HG03521 (cell line): Measurements from ENCODE around the gene C4orf54.

Experiments
- ATAC-seq: cut with Tn5 transposase; IDR thresholded peaks from one replicate; pipeline ENCODE4 v1.9.1; 2021; ENCODE audit warnings: mild to moderate bottlenecking, moderate library complexity; ENCODE audit not compliant: unreplicated experiment

The C4orf54 gene

DNA sequence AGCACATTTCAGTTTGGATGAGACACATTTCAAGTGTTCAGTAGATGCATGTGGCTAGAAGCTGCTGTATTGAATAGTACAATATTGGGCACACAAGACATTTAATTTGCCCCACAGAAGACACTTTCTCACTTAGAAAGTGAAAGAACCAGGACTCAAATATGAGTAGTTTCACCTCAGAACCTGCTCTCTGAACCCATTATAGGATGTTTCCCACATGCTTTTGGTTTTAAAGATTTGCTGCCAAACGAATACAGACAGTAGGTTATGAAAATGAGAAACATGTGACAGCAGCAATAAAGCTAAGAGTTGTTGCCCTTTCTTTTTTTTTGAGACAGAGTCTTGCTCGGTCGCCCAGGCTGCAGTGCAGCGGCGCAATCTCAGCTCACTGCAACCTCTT lies 32.3 kb downstream of the C4orf54 start:
- ATAC-seq, result no peak

GRCh38 chr4:99624141-99624719 lies 33.4 kb downstream of the C4orf54 start:
- ATAC-seq, result no peak

- no peak for ATAC-seq
Measured at GRCh38 chr4:99622341-99622740, 35.3 kb downstream of the C4orf54 start.

- no peak for ATAC-seq
Measured at GRCh38 chr4:99617374-99617773, 40.3 kb downstream of the C4orf54 start.

GRCh38 chr4:99615170-99615820 lies 42.3 kb downstream of the C4orf54 start:
- ATAC-seq, result no peak

DNA sequence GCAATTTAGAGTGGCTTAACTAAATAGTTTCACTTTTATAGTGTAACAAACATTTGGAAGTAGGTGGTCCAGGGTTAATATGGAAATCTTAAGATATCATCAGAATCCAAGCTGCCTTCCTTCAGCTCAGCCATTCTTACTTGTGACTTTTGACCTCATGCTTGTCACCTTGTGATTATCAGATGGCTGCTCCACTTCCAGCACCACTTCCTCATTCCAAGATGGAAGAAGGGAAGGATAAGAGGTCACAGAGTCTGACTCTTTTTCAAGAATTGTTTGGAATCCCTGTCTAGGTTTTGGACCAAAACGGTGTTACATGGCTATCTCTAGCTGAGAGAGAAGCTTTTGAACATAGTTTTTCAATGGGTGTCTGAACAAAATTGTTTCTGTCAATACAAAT lies 43.1 kb downstream of the C4orf54 start:
- no peak for ATAC-seq

DNA sequence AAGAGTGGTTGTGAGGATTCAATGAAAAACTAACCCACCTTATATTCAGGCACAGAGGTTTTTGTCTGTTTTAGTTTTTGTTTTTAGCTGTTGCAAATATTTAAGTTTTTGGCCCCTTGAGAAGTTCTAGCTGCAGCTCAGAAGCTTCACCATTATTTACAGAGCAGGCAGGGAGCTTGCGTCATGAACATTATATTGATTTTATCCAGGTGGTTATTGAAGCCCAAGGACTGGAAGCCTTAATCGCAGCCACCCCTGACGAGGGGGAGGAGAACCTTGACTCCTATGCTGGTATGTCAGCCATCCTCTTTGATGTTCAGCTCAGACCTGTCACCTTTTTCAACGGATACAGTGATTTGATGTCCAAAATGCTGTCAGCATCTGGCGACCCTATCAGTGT lies 44.9 kb downstream of the C4orf54 start:
- no peak for ATAC-seq

DNA sequence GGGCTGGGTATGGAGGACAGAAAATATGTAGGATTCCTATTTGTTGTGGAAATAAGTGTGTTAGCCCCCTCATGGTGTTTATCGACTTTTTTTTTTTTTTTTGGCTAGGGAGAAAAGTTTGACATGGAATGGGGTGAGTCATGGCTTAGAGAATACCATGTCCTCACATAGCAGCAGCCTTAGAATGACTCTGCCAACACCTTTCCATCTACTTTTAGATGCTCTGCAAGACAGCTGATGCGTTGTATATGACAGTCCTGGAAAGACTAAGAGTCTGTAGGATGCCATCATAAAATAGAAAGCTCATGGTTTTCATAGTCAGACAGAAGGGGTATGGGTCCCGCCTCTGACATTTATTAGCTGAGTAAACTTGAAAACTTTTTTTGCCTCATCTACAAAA lies 45.3 kb downstream of the C4orf54 start:
- no peak for ATAC-seq

- ATAC-seq, result no peak
Measured at GRCh38 chr4:99610605-99611175, 46.9 kb downstream of the C4orf54 start.

GRCh38 chr4:99608417-99608816 lies 49.2 kb downstream of the C4orf54 start:
- no peak for ATAC-seq
